Stimulated activated CD8-positive, alpha-beta memory T cell treated with anti-CD3 and anti-CD28 coated beads, Interleukin-12 subunit alpha, Interleukin-12 subunit beta, amount 100 ng/mL, for 24 hours (primary cell): ENCODE measurements around the gene AGFG1.
"Not testable (repeated sequence)": the region's sequence is repeated elsewhere in the genome, so short reads cannot be mapped to it uniquely, and the experiment has no call there.

Experiments
- DNase-seq: peaks from one replicate; pipeline ENCODE4 v3.0.0-alpha.2; 2020; ENCODE audit errors: extremely low read depth

The AGFG1 gene

GRCh38 chr2:227500301-227500630, 28.3 kb downstream of the AGFG1 start:
- DNase-seq: no peak

- DNase-seq: no peak
These were observed 31.8 kb downstream of the AGFG1 start for GRCh38 chr2:227503433-227504406.

- no peak for DNase-seq
These were observed 32.7 kb downstream of the AGFG1 start for GRCh38 chr2:227504700-227505099.

GRCh38 chr2:227506456-227506855, 34.5 kb downstream of the AGFG1 start:
- DNase-seq: no peak

DNA sequence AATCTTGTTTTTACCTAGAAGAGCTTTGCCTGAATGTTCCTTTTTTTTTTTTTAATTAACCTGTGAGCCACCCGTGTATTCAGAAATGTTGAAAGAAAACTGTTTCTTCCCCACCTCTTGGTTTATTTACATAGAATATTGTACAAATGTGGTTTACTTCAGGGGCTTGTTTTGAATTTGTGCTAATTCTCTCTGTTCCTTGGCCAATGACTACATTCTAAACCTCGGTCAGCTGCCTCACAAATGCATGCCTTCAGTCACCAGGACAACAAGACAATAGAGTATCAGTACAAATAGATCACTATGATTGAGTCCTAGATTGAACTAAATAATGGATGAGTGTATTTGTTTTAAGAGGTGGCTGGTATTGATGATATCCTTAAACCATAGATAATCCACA, 36.0 kb downstream of the AGFG1 start:
- no peak for DNase-seq

DNA sequence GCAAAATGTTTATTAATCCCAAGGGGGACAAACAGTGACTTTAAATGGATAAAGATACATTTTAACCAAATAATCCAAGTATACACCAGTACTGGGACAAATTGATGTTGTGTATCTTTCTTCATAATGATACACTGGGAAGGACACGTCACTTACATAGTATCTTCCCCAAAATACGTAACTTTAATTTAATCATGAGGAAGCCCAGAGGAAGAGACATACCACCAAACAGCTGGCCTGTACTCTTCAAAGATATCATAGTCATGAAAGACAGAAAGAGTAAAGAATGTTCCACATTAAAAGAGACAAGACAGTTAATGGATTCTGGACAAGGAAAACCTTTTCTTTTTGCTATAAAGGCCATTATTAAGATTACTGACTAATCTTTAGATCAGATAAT, 37.1 kb downstream of the AGFG1 start:
- no peak for DNase-seq

DNA sequence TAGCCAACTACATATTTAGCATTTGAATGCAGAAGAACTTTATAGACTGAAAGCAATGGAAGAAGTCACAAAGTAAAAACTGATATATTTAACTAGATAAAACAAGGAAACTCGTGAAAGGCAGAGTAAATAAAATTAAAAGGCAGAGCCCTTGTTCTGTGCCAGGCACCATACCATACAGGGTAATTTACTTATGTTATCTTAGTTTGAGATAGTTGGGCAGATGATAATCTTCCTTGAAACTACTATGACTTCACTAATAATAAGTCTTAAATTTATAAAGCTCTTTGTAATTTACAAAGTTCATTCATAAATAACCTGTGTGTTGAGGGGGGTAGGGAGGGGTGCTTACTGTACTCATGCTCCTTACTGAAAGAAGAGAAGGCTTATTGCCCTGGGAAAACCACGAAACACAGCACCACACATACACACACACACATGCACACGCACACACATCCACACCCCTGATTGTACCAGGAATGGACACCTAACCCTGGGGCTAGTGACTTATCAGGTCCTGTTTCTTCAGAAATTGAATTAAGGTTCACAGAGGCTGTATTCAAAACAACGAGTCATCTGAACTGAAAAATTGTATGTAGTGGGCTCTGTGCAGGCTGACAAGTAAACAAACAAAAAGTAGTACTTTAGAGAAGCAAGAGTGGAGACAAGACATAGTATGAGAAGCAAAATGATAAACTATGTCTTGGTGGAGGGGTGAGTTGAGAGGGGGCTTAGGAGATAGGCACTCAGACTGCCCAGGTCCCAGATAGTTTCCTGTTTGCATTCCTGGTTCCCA, 38.1 kb downstream of the AGFG1 start:
- DNase-seq: no peak

DNA sequence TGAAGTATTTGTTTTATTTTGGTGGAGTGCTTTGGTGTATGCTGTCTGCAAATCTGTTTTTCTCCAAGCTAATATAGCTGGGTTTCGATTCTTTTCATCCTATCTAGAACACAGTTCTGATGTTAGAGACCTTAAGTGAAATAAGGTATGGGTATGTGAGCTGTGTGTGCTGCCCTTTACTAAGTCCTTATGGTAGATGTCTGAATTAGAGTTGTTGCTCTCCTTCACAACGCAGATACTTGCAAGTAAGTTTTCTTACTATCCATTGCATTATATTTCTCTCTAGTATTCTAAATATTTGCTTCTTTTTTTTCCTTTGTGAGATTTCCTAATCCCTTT, 38.6 kb downstream of the AGFG1 start:
- DNase-seq: no peak

DNA sequence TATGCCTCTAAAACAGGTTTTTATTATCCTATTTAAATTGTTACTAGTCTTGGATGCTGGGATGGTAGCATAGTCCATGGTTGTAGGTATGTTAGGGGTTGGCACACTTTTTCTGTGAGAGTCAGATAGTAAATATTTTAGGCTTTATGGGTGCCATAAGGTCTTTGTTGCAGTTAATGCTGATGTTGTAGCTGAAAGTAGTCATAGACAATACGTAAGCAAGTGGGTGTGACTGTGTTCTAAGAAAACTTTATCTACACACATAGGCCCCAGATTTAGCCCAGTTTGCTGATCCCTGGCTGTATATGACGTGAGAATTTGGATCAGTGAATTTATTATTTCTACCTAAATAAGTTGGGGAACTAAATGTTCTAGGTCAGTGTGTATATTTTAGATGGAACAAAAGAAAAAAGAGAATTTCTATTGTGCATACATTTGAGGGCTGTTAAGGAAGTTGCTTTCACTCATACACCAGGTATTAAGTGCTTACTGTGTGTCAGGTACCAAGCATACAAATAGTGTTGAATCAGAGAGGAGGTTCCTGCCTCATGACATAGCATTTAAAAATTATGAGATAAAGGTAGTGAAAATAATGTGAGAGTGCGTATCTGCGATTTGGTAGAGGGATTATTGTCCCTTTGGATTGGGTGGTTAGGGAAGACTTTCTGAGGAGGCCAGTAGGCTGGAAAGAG, 39.4 kb downstream of the AGFG1 start:
- no peak for DNase-seq

DNA sequence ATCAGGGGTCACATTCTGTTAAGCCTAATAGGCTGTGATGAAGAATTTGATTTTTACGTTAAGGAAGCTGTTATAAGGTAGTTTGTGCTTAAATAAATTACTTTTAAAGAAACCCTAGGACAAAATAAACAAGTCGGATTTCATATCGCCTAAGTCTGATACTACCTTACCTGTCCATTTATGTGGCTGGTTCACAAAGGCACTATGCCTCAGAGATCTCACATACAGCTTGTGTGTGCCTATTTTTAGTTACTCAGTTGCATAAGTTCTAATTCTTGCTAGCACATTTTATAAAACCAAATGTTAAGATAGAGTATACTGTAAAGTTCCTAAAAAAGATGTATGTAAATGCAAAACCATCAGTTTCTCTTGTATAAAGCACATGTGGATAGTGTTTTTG, 40.0 kb downstream of the AGFG1 start:
- DNase-seq: no peak

DNA sequence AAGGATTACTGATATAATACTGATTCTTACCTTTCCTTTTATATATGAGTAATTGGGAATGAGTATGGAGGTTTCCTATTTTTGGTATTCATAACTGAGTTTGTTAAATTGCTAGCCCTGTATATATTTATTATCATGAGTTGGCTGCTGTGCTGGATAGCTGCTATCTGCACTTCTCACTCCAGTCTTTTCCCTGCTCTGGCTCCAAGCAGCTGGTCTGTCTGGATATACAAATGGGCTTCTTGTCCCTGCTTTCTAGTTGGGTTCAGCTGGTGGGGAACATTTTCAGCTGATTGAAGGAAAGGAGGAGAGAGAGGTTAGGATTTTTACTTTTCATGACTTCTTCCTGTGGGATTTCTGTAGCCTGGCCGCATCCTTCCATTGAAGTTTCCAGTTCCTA, 41.2 kb downstream of the AGFG1 start:
- no peak for DNase-seq

DNA sequence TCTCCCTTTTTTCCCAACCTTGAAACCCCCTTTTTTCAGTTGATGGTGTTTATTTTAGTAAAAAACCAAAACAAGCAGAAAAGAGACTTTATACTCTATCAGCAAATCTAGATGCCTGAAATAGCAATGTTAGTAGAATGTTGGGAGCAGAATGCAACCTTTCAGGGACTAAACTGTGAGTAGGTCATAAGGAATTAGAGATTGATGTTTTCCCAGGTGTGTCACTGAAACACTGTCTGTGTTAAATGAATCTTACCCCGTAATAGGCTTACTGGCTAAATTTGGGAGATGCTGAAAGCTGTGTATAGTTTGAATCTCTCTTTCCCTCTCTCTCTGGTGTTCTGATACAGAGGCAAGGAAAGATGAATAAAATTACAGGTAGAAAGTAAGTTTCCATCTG, 43.8 kb downstream of the AGFG1 start:
- no peak for DNase-seq

GRCh38 chr2:227517724-227518123, 45.8 kb downstream of the AGFG1 start:
- no peak for DNase-seq

DNA sequence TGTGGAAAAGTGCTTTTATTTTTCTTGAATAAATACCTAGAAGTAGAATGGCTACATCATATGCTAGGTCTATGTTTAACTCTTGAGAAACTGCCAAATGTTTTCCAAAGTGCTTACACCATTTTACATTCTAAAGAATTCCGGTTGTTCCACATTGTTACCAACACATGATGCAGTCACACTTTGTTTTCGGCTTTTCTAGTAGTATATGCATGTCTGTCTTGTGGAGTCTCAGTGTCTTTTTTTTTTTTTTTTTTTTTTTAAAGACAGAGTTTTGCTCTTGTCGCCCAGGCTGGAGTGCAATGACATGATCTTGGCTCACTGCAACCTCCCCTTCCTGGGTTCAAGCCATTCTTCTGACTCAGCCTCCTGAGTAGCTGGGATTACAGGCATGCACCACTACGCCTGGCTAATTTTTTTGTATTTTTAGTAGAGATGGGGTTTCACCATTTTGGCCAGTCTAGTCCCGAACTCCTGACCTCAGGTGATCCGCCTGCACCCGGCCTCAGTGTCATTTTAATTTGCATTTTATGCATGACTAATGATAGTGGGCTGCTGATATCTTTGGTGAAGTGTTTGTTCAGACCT, 46.4 kb downstream of the AGFG1 start:
- DNase-seq: not testable (repeated sequence)

- DNase-seq: not testable (repeated sequence)
These were observed 49.2 kb downstream of the AGFG1 start for GRCh38 chr2:227521178-227521577.

DNA sequence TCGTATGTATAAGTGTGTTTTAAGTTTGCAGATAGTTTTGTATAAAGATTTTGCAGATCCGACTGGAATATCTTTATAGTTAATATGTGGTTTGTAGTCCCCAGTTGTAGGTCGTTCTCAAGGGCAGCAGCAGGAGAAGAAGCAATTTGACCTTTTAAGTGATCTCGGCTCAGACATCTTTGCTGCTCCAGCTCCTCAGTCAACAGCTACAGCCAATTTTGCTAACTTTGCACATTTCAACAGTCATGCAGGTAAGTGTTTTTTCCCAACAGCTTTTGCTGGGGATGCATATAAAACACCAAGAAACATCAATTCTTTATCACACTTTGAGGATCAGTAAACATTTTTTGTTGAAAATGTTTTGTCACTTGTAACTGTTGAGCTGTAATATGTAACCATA, 52.7 kb downstream of the AGFG1 start:
- DNase-seq: no peak

DNA sequence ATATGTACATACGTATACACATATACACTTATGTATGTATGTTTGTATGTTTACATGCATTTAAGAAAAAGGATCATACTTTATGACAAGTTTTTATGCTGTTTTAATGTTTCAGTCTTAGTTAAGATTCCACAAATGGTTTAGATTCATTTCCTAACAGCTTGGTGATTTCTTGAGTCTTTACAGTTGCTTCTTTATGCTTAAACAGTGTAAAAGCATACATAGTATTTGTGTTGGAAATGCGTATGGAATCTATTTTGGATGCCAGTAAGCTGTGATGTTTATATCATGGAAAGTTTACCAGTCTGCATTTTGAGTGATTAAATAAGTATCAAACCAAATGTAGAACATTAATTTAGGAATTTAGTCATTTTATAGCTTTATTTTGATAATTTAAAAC, 55.4 kb downstream of the AGFG1 start:
- DNase-seq: no peak

DNA sequence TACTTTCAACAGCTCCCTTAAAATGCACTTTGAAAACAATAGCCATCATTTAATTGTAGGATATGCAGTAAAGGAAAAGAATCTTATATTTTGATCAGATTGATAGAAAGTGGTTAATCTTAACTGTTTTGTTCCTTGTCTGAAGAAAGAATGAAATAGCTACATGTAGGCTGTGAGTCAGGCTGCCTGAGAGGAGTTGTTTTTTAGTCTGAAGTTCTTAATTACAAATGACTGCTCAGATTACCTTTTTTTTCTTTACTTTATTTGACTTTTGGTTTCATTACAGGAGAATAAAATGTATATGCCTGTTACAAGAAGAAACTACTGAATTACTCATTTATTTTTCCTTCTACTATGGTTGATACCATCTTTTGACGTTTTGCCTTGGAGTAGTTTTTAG, 56.8 kb downstream of the AGFG1 start:
- no peak for DNase-seq

DNA sequence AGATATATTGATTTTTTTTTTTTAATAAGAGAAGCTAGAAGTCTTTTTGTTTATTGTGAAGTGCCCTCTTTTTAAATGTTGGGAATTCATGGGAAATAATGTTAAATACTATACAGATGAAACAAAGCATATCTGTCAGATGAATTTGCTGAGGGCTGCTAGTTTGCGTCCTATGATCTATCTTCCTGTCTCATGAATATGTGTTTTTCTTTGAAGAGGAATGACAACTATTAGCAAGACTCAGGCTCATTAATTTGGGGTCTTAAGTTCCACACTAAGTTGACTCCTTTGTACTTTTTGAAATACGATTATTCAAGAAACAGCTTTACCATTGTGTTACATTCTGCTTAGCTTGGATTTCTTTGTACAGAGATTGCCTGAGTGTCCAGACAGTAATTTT, 57.9 kb downstream of the AGFG1 start:
- no peak for DNase-seq

DNA sequence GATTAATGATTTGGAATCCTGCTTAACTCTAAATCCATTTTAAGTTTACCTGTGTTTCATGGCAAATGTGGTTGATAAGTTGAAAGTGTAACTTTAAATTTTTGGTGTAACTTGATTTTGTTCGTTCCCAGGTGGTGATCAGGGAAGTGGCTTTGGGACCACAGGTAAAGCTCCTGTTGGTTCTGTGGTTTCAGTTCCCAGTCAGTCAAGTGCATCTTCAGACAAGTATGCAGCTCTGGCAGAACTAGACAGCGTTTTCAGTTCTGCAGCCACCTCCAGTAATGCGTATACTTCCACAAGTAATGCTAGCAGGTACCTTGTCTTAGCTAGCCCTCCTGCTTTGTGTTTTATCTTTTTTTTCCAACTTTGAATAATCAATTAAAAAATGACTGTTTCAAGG, 62.8 kb downstream of the AGFG1 start:
- no peak for DNase-seq

DNA sequence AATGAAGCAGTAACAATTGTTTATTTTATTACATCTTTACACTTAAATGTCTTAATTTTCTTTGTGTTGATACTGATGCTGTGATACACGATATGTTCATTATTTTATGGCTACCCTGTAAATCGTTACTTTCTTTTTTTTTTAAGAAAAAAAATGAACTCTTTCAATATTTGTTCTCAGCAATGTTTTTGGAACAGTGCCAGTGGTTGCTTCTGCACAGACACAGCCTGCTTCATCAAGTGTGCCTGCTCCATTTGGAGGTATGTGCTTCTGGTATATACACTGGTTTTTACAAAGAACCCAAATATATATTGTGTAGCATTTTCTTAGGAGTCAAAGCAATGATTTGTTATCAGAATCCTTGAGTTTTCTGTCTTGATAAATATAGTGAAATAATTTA, 64.5 kb downstream of the AGFG1 start:
- no peak for DNase-seq

DNA sequence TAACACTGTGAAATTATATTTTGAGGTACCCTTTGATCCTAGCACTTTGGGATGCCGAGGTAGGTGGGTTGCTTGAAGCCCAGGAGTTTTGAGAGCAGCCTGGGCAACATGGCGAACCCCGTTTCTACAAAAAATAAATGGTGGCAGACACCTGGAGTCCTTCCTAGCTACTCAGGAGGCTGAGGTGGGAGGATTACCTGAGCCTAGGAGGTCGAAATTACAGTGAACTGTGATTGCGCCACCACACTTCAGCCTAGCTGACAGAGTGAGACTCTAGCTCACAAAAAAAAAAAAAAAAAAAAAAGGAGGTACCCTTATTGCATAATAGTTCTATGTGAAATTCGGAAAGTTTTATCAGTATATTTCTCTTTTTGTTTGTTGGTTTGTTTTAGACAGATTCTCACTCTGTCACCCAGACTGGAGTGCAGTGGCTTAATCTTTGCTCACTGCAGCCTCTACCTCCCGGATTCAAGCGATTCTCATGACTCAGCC, 67.6 kb downstream of the AGFG1 start:
- no peak for DNase-seq
